Activated CD4-positive, alpha-beta T cell treated with anti-CD3 and anti-CD28 coated beads, Interleukin-2, amount 50 U/mL, for 24 hours (primary cell): ENCODE measurements around the gene EPHA1.

Experiments used
- DNase-seq, 2 donors: peaks; one replicate each; pipeline ENCODE4 v3.0.0-alpha.2; 2020; ENCODE audit warnings: low read depth in 1 of 2, low spot score in 1 of 2

EPHA1 gene

DNA sequence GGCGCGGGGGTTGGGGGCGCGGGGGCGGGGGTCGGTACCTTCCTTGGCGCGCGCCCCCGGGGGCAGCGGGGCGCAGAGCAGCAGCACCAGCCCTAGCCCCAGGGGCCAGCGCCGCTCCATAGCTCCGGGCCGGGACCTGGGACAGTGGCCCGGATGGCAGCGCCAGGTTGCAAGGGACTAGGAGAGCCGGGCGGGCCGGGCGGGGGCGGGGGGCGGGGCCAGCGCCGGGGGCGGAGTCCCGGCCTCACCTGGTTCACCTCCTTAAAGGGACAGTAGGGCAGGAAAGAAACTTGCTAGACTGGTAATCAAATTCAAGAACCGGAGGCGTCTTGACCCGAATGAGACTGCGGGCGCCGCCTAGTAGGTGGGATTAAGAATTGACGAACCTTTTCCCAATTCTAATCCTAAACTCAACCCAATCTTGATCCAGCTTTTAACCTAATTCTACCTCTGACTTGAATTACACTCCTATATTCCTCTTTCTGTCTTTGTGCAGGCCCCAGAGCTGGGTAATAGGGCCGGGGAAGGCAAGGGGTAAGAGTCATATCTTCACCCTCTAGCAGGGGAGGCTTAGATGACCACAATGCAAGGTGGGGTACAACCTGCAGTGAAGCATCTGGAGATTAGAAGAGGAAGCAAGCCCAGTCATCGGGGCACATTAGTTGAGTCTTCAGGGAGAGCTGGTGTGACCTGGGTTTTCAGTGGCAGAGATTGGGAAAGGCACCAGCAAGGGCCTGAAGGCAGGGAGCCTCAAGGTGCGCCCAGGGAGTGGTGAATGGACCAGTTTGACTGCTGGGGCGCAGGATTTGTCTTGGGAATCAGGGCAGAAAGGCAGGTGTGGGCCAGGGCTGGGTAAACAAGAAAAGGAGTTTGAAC lies at the start of gene EPHA1:
Gene EPHA1, minus strand, starts transcription at position 171 of the 876 bp plus-strand sequence. Its CDS starts 51 bp downstream, at position 120.
- peak in 1 of 2 donors; percentile 21 for DNase-seq

DNA sequence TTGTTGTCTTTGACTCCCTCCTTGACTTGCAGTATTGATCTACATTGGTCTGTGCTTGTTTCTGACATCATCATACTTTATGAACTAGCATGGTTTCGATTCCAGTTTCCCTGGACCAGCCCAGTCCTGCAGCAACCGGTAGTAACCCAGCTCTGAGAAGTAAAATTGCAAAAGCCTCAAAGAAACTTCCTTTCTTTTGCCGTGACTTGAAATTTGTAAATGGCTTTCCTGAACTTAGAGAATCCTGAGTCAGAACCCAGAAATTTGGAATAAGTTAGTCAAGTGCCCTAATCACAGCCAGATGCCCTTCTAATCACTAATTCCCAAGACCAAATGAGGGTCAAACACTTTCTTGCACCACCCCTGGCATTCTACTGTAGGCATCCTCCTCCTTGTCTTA lies 49.6 kb upstream of the EPHA1 start:
- DNase-seq: no peak

DNA sequence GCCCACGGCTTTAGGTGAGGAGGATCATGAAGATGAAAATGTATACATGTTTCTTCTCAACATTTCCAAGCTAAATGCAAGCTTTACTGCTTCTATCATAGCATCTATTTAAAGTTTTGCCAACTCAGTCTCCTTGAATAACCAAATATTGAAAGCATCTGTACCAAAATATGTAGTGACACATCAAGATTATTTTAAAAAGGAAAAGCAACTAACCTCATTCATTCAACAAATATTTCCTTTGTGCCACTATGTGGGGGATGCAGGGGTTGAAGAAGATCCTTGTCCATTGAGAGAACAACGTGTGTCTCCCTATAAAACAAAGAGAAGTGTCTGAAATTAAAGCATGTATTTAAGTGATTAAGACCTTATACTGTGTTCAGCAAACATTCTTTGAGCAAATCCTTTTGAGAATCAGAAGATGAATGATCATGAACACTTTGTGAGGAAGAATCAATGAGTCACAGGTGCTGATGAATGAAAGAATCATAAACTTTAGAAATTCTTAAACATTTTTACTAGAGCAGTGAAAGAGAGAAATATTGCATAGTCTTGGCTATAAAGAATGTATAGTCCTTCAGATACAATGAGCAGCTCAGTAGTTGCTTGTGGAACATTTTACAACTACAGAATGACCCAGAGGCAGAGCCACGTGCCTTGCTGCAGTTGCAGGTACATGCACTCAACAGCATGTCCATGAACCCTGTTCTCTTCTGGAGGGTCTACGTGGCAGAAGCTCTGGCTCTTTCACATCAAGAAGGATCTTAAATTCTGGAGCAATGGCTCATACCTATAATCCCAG lies 48.5 kb upstream of the EPHA1 start:
- DNase-seq: no peak

DNA sequence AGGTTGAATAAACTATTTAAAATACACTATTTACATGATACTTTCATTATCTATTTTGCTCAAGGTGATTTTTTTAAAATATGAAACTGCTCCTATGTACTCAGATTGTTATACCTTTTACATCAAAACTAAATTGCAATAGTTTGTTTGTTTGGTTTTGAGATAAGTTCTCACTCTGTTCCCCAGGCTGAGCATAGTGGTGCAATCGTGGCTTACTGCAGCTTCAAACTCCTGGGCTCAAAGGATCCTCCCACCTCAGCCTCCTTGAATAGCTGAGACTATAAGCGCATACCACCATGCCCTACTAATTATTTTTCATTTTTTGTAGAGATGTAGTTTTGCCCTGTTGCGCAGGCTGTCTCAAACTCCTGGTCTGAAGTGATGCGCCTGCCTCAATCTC lies 47.3 kb upstream of the EPHA1 start:
- DNase-seq: no peak

DNA sequence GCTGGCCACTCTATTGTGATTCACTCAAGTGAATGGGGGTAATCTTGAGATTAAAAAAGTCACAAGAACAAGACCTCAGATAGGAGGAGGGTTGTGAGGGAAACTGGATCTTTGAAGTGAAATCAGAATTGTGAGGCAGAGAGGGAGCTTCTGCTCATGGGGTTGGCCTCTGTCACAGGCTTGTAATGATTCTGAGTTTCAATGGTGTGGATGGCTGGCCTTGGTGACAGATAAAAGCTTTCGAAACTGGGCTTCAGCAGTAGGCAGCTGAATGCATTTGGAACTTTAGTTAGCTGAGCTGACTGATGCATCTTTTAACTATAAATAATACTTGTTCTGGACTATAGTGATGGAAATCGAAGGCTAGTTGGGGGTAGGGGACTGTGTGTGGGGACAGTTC lies 46.8 kb upstream of the EPHA1 start:
- DNase-seq: no peak

DNA sequence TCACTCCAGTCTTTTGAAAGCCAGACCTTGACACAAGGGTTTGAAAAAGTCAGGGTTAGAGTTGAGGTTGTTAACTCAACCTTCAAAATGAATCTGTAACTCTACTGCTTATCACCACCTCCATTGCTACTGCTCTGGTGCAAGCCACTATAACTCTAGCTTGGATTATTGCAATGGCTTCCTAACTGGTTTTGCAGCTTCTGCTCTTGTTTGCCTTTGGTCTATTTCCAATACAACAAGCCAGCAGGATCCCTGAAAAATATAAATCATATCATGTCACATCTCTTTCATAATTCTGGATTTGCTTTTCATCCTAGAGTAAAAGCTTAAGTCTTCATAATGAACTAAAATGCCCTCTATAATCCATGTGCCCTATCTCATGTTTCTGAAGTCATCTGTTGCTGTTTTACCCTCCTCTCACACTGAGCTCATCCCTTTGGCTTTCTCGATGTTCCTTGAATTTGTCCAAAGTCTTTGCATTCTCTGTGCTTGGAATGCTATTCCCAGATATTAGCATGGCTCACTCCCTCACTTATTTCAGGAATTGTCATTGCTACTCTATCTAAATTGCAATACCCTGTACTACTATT lies 45.5 kb upstream of the EPHA1 start:
- no peak for DNase-seq

DNA sequence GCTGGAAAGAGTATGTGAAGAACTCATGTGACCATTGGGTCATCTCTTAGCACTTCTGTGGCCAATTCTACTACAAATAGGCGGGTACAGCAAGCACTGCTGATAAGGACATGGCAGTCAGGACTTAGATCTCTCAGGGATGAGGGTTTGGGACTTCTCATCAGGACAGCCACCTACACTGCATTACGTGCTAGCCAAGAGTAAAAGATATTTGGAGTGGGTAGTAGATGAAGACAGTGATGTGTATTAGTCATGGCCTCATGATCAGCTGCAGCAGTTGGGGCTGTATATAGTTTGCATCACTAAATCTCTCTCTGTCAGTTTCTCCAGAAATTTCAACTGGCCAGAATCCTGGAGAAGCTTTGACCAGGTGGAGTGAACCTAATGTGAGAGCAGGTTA lies 43.8 kb upstream of the EPHA1 start:
- no peak for DNase-seq

DNA sequence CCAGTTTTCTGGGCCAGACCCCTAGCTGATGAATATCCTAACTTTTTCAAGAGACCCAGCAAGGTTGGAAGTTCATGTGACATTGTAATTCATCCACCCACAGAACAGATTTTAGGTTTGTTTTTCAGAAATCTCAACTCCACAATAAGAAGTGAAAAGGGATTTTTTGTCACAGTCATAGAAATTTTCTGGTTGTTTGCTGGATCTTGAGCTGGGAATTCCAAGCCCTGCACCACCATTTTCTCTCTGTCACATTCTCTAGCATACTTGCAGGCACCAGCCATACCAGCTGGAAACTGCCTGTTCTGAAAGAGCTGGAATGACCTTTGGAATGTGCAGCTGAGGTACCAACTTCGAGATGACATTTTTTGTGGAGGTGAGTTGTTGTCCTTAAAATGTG lies 43.1 kb upstream of the EPHA1 start:
- no peak for DNase-seq

DNA sequence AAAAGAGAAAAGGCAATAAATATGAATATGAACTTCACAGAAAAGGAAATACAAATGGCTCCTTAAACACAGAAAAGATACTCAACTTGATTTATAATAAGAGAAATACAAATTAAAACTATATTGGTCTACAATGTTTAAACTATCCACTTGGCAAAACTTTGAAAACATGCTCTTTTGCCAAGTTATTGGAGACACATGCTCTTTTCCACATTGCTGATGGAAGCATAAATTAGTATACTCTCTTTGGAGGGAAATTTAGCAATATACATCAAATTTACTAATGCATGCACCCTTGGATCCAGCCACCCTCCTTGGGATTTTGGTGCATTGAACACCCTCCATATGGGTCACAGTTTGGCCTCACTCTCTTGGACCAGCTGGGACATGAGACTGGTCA lies 42.5 kb upstream of the EPHA1 start:
- DNase-seq: no peak

DNA sequence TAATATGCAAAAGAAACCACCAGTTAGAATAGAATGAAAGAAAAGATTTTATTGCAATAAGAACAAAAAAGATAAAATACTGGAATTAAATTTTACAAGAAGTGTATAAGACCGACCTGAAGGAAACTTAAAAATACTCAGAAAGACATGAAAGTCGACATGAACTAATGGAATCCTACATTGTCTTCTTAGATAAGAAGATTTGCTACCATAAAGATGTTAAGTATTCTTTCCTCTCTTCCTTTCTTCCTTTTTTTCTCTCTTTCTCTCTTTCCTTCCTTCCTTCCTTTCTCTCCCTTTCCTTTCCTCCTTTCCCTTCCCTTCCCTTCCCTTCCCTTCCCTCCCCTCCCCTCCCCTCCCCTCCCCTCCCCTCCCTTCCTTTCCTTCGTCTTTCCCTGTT lies 41.1 kb upstream of the EPHA1 start:
- no peak for DNase-seq

DNA sequence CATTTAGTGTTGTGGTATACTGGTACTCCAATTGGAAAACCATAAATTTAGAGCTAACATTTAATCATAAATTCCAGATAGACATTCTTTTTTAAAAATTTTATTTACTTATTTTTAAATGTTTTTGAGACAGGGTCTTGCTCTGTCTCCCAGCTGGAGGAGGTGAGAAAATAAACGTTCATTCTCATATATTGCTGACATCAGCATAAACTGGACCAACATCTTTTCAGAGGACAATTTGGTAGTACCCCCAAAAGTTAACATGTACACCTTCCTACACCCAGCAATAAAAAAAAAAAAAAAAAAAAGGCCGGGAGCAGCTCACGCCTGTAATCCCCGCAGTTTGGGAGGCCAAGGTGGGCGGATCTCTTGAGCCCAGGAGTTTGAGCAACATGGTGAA lies 39.8 kb upstream of the EPHA1 start:
- DNase-seq: no peak

DNA sequence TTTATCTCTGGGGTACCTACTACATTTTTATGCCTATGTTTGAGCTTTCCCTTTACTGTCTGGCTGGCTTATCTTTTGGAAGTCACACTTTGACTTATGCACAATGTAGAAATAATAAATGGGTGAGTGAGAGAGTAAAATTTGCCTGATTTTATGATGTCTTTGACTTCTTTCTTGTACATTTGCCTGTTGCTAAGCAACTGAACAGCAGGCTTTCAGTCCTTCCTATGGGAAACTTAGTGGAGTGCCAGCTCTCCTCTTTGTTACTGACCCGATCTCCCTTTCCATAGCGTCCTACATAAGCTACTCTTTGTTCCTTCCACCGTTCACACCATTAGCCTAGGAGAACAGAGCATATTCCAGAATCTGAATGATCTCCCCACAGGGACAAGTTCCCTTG lies 38.8 kb upstream of the EPHA1 start:
- no peak for DNase-seq

DNA sequence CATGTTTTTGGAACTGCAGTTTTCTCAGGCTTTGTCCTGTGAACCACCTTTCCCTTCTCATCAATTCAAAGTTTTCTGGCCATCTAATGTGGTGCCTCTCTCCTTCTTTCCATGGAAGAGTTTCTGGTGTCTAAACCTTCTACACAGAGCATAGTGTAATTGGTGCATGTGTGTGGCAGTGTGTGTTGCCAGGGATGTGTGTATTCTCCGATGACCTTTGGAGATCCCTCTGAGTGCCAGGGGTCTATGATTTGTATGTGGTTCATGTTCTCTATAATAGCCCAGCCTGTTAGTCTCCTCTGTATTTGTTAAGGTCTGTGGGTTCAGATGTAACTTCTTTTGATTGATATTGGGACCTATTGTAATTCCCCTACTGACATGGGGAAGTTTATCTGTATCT lies 36.1 kb upstream of the EPHA1 start:
- DNase-seq: no peak

DNA sequence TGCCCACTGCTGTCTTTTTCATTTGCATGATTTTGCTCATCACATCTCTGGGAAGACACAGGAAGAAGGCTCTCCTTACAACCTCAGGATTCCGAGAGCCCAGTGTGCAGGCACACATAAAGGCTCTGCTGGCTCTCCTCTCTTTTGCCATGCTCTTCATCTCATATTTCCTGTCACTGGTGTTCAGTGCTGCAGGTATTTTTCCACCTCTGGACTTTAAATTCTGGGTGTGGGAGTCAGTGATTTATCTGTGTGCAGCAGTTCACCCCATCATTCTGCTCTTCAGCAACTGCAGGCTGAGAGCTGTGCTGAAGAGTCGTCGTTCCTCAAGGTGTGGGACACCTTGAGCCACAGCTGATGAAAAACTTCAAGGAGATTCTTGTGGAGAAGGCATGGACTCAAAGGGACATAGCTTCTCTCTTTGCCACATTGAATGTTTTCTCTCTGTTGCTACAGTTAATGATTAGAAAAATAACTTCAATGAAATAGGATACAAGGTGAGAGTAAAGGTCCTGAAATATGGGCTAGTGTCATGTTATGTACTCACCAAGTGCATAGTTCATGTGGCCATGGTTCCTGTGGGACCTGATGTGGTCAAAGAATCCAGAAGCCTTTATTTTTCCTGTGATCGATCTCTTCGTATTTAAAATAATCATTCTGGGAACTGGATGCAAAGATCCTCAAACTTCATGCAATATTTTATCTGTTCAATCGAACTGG lies 35.6 kb upstream of the EPHA1 start:
- DNase-seq: no peak

DNA sequence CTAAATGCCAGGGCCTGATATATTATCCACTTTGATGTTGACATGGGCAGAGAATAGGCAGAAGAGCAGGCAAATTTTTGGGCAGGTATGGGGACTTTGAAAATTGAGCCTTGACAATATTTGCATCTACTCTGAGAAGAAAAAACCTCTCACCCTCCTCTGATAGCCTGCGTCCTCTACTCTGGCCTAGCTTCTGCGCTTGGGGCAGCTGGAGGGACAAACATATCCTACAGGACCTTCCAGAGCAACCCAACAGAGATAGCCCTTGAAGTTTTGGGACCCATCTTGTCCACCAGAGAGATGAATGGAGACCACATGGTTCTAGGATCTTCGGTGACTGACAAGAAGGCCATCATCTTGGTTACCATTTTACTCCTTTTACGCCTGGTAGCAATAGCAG lies 34.5 kb upstream of the EPHA1 start, which contains the start of gene TAS2R60:
Gene TAS2R60, plus strand, starts transcription at position 301 of the 400 bp plus-strand sequence. Its CDS starts 0 bp downstream, at position 301.
- DNase-seq: no peak

DNA sequence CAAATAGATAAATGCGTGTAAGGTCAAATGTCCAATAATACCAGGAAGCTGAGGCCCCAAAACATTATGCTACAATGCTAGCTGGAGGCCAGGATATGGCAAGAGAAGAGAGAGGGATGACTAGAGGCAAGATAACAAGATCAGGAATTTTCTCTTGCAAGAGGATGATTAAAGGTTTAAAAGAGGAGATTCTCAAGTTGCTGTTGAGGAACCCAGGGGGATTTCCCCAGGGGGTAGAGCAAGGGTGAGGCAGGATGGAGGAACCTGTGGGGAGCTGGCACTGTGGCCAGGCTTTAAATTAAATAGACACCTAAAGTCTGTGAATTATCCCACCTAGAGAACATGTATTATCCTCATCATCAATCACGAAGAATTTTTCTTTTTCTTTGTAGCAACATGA lies 31.2 kb upstream of the EPHA1 start:
- DNase-seq: no peak

DNA sequence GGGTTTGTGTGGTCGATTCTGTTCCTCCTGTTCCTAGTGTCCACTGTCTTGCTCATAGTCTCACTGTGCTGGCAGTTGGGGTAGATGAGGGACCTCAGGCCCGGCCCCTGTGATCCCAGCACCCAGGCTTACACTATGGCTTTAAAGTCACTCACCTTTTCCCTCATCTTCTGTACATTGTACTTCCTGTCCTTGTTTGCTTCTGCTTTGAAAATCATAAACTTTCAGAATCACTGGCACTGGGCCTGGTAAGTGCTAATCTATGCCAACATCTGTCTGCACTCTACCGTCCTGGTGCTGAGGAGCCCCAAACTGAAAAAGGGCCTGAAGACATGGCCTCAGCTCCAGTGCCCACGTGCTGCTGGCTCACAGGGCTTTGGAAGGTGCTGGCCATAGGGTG lies 28.9 kb upstream of the EPHA1 start:
- DNase-seq: no peak

DNA sequence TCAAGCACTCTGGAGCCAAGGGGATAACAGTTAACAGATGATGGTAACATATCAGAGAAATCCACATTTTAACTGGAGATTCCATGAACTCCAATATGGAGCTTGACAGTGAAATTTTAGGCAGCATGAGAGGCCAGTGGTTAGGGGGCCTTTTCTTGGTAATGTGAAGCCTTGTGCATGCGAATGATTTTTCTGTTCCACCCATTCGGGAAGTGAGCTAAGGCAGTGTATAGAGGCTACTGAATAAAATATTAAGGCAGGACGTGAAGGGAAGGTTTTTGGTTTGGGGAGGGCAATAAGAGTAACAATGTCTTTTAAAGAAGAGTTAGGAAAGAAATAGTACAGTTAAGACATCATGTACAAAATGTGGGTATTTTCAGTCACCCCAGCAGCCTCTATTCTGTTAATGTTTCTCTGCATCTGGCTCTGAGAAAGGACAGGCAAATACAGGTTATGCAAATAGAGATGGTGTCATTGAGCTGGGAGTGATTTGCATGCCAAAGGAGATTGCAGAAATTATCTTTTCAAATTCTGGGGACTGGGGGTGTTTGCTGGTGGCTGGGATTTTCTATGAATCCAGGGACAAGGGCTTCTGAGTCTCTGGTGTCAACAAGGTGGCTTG lies 27.8 kb upstream of the EPHA1 start:
- DNase-seq: no peak

DNA sequence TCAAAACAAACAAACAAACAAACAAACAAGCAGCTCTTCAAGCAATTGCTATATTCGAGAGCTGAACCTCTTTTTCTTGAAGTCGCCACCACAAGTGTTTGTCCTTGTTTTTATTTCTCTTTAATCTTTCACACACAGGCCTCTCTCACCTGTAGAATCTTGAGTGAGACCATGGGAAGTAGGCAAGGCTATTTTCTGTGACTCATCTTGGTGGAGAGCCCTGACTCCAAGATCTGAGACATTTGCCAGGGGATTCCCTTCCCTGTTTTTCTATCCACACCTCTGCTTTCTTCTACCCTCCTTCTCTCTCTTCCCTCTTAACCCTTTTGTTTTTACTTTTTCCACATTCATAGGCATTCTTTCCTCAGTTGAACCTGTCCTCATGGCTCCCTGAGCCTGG lies 26.6 kb upstream of the EPHA1 start:
- no peak for DNase-seq

DNA sequence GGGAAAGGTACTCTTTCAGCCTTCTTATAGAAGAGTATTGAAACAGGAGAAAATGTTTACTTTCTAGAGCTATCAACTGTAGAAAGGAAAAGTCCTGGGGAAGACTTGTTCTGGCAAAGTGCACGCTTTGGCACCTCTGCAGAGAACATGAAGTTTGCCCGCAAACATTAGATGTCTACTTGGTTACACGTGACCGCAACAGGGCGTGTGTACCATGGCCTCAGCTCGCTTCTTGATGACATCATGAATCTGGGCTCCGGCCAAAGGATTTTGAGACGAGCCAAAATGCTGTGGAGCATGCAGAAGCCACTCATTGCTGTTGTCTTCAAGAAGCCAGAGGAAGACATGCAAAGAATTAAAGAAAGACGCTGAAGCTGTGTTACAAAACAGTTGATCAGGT lies 26.0 kb upstream of the EPHA1 start:
- no peak for DNase-seq

DNA sequence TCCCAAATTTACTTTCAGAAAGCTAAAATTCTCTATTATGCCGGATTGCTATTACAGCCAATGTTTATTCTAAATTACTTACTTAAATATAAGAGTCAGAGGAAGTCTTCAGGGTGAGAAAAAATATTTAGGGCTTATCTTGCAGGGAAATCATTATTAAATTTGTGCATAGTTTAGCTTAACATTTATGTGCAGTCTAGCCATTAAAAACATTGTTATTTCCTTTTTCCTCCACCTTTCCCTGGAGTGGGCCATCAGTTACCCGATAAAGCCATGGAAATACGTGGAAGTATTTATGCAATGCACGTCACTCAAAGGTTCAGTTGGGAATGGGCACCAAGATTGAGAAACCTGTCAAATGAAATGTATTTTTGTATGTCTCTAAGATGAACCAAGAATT lies 25.1 kb upstream of the EPHA1 start:
- no peak for DNase-seq
